HG03342 (cell line): ENCODE results near the gene CACNB2.
"Not testable (repeated sequence)": the region's sequence is repeated elsewhere in the genome, so short reads cannot be mapped to it uniquely, and the experiment has no call there.

Experiments
- ATAC-seq: cut with Tn5 transposase; IDR thresholded peaks from one replicate; pipeline ENCODE4 v1.9.1; 2021; ENCODE audit warnings: mild to moderate bottlenecking, moderate library complexity; ENCODE audit not compliant: unreplicated experiment

CACNB2 gene

DNA sequence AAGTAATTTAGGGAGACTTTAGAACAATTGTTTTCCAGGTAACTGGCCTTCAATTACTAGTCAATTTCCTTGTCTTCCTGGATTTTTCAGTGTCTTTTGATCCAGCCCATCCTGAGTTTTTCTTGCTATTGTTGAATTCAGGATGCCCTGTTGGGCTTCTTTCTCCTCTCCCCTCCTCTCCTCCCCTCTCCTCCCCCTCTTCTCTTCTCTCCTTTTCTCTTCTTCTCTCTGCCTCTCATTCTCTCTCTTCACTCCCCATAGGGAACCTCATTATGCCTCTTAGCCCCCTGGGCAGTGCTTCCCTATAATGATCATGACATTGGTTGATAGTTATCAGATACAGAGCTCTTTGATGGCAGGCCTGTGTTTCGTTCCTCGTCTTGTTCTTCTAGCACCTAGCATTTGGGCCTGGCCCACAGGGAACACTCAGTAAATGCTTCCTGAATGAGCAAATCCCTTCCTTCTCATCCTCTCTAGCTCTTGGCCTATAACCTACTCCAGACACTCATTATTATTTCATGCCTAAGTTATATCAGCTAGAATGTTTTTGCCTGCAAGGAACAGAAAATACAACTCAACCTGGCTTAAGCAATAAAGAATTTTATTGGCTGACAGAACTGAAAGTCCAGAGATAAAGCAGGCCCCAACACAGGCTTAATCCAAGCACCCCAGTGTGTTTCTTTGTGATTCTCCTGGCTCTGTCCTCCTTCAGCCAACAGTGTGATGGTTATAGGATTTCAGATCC is 56.8 kb downstream of the CACNB2 start:
- no peak for ATAC-seq

DNA sequence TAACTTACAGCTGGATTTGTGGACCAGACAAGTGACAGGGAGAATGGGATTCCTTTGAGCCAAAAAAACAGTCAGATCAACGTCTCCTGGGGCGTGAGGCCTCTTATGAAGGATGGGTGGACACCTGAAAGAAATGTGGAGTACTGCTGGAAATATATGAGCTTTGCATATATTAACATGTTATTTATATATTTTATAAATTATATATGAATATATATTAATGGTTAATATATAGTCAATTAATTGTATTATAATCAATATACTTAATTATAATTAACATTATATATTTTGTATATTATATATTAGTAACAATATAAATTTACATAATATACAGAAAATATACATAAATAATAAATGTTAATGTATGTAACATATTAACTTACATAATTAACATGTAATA is 57.5 kb downstream of the CACNB2 start:
- no peak for ATAC-seq

DNA sequence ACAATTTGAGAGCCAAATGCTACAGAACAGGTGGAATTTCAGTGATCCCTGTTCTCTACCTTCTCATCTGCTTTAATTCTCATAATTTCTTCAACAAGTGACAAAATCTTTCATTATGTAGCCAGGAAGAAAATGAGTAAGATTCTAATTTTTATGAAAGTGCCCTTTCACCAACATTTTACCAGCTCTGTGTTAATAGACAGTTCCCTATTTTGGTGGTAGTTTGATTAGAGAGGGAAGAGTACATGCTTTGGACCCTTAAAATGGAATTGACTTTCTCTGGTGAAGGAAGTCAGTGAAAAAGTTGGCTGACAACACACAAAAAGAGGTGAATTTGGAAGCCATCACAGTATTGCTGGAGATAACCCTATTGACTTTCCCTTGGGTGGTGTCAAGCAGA is 61.7 kb downstream of the CACNB2 start:
- ATAC-seq: no peak

DNA sequence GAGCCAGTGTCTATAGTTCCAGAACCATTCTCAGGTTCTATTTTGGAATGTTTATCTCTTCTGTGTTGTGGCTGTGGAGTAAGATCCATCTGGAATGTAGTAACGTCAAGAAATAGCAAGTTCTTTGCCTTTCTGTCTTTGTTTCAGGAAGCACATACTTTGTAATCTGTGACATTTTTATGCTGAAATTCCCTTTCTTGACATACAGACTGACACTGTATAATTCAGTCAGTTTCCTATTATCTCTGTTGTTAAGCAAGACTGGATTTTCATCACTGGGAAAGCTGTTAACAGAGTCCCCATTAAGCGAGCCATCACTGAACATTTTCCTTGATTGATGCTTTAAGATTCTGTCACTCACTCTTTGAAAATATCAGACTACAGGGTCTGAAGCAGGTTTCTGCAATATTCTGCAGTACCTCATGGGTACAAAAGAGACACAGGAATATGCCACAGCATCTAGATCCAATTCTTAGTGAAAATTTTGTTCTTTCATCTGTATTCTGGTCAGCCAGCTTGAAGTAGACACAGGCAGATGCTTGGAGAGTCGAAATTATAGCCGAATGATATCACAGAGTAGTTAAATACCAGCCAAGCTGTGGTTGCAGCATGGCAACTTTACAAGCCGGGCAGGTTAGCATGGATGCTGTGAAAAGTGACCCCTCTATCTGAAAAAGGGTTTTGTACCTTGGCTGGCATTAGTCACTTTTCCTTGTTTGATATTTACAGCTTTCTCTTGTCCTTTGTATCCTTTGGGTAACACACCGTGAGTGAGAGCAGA is 62.6 kb downstream of the CACNB2 start:
- no peak for ATAC-seq

DNA sequence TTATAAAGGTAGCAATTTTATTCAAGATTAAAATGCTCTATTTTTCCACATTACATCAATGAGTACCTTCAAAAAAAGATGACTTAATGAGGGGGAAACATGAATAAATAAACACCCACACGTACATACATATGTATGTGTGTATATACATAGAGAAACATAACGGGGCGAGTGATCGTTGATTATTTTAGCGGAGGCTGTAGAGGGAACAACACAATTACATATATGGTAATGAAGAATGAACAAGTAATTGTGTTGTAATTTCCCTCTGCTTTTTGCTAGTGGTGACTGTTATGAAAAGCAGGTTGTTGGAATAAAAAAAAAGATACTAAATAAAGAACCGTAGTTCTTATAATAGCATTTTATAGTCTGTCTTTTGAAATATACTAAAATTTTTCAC is 63.2 kb downstream of the CACNB2 start:
- ATAC-seq: no peak

DNA sequence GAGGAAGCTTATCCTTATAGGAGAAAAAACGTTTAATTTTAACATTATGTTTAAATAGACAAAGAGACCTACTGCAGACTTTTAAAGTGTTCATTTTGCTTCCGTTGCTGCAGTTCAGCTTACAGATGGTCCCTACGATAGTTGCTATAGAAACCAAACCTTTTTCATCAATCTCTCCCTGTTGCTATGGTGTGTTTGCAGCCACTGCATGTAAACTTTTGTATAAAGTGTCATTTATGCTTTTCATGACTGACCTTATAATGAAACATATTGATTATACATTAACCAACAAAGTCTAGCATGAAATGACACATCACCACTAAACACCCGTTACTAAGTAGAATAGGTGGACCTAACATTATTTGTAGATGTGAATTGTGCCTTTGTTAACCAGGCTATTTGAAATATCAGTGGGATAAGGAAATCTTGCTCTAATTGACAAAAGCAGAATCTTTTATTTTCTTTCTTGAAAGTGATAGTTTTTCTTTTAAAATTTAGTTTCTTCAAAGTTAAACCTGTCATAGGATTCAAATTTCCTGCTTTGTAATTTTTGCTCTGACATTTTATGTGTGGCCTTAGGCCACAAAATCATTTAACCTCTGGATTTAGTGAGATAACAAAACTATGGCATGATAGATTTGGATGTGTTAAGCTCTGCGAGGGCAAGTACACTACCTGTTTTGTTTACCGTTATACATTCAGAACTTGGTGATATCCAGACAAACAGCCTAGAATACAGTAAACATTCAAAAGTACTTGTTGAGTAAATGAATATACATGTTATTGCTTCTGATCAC is 64.0 kb downstream of the CACNB2 start:
- no peak for ATAC-seq

DNA sequence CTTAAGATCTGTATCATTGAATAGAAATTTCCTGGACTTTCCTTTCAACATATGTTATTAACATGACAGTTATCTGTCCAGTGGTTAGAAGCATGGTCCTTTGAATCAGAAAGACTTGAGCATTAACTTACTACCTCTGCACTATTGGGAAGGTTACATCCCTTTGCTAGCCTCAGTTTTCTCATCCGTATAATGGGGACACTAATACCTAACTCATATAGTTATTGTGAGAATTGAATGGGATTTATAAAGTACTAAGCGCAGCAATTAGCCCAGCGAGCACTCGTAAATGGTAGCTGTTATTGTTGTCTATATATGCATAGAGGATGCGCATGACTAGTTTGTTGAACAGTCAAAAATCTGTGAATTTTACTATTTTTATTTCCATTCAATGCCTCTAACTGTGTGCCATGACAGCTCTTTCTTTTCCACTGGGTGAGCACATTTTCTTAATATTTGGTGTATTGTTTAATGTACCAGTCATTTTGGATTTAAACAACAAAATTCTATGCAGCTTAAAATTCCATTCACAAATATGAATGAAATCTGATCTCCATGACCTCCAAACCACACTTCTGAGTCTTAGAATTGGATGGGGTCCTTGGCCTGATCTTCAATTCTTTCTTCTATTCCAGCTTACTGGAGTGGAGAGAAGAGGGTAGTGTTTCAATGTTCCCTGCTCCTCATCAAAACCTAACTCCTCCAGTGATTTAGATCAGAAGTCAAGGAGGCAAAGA is 65.0 kb downstream of the CACNB2 start:
- no peak for ATAC-seq

DNA sequence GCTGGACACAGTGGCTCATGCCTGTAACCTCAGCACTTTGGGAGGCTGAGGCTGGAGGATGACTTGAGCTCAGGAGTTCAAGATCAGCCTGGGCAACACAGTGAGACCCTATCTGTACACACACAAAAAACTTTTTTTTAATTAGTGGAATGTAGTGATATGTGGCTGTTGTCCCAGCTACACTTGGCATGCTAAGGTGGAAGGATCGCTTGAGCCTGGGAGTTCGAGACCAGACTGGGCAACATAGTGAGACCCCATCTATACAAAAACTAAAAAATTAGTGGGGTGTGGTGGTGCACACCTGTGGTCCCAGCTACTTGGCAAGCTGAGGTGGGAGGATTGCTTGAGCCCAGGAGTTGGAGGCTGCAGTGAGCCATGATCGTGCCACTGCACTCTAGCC is 68.0 kb downstream of the CACNB2 start:
- not testable (repeated sequence) for ATAC-seq

DNA sequence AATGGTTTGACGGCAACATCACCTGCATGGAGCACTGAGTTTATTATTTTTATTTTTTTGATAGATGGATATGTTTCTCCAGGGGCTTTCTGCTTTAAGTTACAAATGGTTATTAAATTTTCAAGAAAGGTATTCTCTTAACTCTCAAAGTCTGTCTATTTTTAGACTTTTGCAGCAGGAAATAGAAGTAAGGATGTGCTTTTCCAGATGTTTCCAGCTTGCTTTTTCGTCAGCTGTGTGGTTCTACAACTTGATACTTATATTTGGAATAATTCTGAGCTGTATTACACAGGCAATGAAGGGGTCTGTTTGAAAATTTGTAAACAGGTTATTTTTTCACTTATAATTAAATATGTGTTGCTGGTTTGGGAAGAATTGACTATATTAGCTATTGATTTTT is 69.0 kb downstream of the CACNB2 start:
- ATAC-seq: no peak

DNA sequence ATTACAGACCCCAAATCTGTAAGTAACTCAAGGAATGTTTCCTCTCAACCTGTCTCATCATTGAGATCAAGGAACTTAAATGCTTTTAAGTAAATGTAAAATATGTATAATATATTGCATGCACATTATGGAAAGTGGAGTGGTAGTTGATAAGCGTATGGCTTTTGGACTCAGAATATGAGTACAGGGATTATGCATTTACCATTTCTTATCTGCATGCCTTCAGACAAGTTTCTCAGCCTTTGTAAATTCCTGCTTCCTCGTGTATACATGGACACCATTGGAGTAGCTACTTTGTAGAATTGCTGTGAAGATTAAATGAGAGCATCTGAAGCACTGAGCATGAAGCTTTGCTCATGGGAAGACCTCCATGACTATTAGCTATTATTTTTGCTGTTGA is 70.5 kb downstream of the CACNB2 start:
- no peak for ATAC-seq

DNA sequence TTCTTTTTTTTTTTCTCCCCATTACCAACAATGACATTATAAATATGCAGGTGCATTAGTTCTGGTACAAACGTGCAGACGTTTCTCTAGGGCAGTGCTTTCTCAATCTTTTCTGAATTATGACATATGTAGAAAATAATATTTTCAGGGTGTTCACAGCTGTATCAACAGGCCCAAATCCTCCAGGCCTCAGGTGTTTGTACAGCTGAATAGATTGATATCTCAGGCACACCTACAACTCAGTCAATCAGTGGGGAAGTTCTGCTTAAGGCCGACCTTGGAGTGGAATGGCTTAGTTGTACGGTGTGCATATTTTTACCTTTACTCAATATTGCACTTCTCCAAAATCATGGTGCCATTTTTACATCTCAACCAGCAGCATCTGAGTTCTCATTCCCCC is 71.6 kb downstream of the CACNB2 start:
- ATAC-seq: no peak

DNA sequence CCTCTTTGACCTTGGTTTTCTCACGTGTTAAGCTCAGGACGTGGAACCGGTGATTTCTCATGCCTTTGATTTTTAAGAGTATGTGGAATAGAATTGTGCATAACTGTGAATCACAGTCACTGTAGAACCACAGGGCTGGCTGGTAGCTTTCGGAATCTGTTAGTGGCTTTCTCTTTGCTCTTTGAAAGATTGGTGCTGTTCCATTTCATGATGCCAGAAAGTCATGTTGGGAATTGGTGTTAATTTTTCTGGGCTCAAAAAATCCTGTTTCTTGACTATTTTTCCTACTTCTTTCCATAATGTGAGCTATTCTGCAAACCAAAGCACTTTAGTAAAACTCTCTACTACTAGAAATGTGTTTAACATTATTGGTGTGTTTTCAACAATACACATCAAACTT is 73.0 kb downstream of the CACNB2 start:
- no peak for ATAC-seq

DNA sequence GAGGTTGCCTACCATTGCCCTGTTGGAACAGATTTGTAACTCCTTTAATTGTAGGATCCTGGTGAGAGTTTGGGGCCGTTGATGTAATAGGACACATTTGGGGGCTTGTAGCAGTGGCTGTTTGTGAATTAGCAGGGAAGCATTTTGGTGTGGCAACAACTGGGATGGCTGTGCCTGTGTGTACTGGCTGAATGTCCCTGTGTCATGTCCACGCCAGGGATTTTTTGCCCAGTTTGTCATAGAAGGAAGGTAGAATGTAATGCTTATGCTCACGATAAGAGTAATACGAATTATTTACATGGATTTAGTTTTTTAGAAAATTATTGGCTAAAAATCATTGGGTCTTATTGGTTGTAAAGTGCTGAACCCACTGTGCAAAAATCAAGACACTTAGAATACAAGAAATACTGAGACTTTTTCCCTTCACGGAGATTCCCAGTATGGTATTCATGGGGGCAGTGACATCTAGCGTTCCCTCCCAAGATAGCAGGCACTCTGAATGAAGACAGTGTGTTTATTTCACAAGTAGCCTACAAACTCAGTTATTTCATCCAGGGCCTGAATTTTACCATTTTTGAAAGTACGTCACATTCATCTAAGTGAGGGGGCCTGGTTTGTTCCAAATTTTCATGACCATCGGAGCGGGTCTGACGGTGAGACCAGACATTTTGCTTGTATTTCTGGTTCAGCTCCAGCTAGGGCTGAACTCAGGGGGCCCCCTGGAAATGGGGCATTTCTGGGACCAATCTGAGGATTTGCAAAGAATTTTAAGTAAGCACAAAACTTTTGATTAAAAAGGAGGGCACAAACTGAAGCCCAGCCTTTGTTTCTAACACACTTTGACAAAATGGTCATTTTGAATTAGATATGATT is 74.7 kb downstream of the CACNB2 start:
- ATAC-seq: peak; percentile 62

DNA sequence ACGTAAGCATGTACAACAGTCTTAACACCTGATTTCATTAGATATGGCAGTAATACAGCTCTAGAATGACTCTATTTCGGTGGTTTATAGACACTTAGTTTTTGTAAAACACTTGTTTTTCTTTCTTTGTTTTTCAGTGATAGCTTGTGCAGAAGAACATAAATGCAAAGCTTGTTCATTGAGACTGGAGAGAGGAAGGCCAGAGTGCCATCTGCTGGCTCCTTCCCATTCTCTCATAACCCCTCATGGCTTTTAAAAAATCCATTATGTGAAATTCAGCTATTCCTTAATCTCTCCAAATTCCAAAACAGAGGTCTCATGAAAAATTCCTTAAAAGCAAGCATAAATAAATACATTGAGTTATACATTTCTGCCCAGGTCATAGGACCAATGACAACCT is 76.3 kb downstream of the CACNB2 start:
- no peak for ATAC-seq

DNA sequence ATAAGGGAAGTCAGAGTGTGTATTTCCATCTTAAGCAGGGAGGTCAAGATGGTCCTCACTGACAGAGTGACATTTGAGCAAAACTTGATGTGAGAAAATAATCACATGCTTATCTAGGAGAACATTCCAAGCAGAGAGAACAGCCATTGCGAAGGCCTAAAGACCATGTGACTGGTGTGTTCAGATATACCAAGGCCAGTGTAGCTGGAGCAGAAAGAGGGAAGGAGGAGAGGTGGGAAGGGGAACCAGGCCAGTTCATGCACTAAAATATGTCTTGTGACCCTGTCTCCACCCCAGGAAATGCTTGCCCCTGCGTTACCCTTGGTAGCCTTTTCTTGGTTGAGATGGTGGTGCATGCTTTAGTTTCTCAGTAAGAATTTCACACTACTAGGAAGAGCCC is 77.4 kb downstream of the CACNB2 start:
- no peak for ATAC-seq

DNA sequence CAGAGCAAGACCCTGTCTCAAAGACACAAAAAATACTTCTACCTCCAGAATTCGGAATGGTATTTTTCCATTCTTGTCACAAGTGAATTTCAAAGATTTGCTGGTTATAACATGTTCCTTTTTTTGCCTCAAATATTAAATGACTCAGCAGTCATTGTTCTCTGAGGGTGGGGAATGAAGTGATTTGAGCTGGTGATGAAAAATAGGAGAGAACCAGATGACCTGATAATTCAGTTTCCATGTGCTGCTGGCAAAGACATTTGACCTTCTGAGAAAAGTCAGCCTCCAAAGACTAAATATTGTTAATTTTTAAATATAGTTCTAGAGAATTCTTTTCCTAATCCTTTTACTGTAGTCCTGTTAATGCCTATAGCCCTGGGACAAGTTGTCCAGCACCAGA is 78.9 kb downstream of the CACNB2 start:
- no peak for ATAC-seq

DNA sequence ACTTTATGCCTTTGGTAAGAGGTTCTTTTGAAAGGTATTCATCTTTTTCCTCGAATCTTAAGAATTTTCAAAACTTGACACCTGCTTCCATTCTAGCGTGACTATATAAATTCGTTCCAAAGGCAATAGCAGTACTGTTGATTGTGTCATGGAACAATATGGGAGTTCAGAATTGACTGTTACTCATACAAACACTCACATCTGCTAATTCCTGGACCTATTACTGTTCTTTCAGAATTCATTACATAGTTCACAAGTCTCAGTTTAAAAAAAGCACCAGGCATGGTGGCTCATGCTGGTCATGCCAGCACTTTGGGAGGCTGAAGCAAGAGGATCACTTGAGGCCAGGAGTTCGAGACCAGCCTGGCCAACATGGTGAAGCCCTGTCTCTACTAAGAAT is 80.9 kb downstream of the CACNB2 start:
- no peak for ATAC-seq

DNA sequence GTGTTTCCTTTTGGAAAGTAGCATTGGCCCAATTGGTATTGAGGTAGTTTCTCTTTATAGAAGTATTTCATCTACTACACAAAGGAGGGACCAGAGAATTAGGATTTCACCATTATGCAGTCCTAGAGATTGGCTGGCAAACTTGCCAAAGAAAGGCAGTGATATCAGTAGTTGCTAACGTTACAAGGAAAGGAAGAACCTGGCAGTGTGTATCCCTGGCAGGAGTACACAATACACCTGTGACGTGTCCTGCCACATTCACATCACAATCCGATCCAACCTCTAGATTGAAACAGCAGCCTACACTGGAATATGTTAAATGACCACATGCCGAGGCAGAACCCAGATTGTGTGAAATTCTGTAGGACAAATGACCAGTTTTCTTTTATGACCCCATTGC is 81.7 kb downstream of the CACNB2 start:
- no peak for ATAC-seq

DNA sequence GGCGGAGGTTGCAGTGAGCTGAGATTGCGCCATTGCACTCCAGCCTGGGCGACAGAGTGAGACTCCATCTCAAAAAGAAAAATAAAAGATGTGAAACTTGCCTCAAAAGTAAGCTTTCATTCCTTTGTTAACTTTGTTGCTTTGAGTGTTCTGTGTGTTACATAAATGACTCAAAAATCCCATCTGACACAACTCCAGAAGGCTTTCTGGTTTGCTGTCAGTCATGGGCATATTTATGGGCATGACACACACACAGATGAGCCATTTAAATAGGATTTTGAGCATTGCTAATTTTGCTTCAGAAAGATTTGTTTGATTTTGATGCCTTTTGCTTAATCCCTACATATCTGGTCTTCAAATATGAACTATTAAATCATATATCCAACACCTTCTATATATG is 82.6 kb downstream of the CACNB2 start:
- ATAC-seq: no peak

DNA sequence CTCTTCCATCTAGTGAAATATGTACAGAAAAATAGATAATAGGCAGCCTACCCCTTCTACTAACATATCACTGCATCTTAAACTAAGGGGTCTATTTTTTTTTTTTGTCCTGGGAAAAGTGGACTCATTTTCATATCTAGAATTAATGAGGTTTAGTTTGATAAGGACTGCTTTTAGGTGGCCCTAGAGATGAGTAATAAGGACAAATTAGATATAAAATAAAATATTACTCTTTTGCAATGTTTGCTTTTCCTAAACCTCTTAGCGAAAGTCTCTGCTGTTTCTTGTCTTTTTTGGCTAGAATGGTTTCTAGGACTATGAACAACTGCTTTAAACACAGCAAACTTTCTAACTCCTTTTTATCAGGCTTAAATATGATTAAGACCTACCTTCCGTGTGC is 83.7 kb downstream of the CACNB2 start:
- no peak for ATAC-seq
